Measurements from ENCODE around the gene KIF1A. TPM values are rescaled to one million over a fixed set of nuclear protein-coding genes. Genes with fewer than 3 reads are reported as not detected.
A peak's percentile ranks its signal among the peaks of the same experiment; 100 is the strongest.

KIF1A gene
- total and polyA plus RNA-seq, 2 of the 13 experiments (the other 11 are each of a cell fraction or from before 2014, with no cell fraction given), result 0.01 TPM; not detected in 1

- TF ChIP-seq ZBED4 (CRISPR knock-in tag; IDR thresholded peaks at IDR 0.05; ENCODE audit: borderline replicate concordance) (peak; percentile 50), ZGPAT (CRISPR knock-in tag; IDR thresholded peaks at IDR 0.05) (peak; percentile 76), ZNF160 (CRISPR knock-in tag; IDR thresholded peaks at IDR 0.05) (peak; percentile 80; the same call in 1 of the 2 replicates), HNF4G (IDR thresholded peaks at IDR 0.05; ENCODE audit: borderline replicate concordance, low read depth, low read length) (no peak; the same call in 1 of the 2 replicates), HNF4G (CRISPR knock-in tag; IDR thresholded peaks at IDR 0.05; ENCODE audit: borderline replicate concordance, low read depth) (peak; percentile 84; the same call in 1 of the 2 replicates), KLF6 (CRISPR knock-in tag; IDR thresholded peaks at IDR 0.05) (peak; percentile 28; the same call in 1 of the 2 replicates), PPARG (CRISPR knock-in tag; conservative IDR thresholded peaks at IDR 0.05) (peak; percentile 77), BCL3 (CRISPR knock-in tag; IDR thresholded peaks at IDR 0.05) (peak; percentile 43; the same call in 1 of the 2 replicates), FOXJ3 (CRISPR knock-in tag; IDR thresholded peaks at IDR 0.05; ENCODE audit: borderline replicate concordance) (peak; percentile 80; the same call in 1 of the 2 replicates), CEBPB (IDR thresholded peaks at IDR 0.05; ENCODE audit: borderline replicate concordance, low read depth, low read length) (peak; percentile 92), IRF2 (CRISPR knock-in tag; IDR thresholded peaks at IDR 0.05) (peak; percentile 72), GABPB1 (CRISPR knock-in tag; IDR thresholded peaks at IDR 0.05) (peak; percentile 63), HDAC2 (CRISPR knock-in tag; IDR thresholded peaks at IDR 0.05) (peak; percentile 86; the same call in 1 of the 2 replicates), FOXK2 (IDR thresholded peaks at IDR 0.05) (no peak), PLRG1 (conservative IDR thresholded peaks at IDR 0.05) (no peak)
- TF ChIP-seq, protein P1, sequence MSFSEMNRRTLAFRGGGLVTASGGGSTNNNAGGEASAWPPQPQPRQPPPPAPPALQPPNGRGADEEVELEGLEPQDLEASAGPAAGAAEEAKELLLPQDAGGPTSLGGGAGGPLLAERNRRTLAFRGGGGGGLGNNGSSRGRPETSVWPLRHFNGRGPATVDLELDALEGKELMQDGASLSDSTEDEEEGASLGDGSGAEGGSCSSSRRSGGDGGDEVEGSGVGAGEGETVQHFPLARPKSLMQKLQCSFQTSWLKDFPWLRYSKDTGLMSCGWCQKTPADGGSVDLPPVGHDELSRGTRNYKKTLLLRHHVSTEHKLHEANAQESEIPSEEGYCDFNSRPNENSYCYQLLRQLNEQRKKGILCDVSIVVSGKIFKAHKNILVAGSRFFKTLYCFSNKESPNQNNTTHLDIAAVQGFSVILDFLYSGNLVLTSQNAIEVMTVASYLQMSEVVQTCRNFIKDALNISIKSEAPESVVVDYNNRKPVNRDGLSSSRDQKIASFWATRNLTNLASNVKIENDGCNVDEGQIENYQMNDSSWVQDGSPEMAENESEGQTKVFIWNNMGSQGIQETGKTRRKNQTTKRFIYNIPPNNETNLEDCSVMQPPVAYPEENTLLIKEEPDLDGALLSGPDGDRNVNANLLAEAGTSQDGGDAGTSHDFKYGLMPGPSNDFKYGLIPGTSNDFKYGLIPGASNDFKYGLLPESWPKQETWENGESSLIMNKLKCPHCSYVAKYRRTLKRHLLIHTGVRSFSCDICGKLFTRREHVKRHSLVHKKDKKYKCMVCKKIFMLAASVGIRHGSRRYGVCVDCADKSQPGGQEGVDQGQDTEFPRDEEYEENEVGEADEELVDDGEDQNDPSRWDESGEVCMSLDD (CRISPR knock-in tag; IDR thresholded peaks at IDR 0.05; ENCODE audit: borderline replicate concordance), result peak; percentile 48; the same call in 1 of the 2 replicates
- TF ChIP-seq, protein P2, sequence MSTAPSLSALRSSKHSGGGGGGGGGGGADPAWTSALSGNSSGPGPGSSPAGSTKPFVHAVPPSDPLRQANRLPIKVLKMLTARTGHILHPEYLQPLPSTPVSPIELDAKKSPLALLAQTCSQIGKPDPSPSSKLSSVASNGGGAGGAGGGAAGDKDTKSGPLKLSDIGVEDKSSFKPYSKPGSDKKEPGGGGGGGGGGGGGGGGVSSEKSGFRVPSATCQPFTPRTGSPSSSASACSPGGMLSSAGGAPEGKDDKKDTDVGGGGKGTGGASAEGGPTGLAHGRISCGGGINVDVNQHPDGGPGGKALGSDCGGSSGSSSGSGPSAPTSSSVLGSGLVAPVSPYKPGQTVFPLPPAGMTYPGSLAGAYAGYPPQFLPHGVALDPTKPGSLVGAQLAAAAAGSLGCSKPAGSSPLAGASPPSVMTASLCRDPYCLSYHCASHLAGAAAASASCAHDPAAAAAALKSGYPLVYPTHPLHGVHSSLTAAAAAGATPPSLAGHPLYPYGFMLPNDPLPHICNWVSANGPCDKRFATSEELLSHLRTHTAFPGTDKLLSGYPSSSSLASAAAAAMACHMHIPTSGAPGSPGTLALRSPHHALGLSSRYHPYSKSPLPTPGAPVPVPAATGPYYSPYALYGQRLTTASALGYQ (CRISPR knock-in tag; IDR thresholded peaks at IDR 0.05), result no peak; the same call in 1 of the 2 replicates
Measured at GRCh38 chr2:240868286-240869108, 48.5 kb upstream of the KIF1A start, which contains the start of gene AGXT (continued).
